Right lung (tissue), 10 donors: ENCODE measurements around the gene PPP1R15B. TPM values are rescaled to one million over a fixed set of nuclear protein-coding genes. Genes with fewer than 3 reads are reported as not detected.

Experiments used
- DNase-seq, 2 donors: peaks; one replicate each; pipeline ENCODE4 v3.0.0-alpha.2; 2013
- long read RNA-seq, 8 donors: transcript quantifications; one replicate each; lab custom pipeline, GENCODE V29; 2026
- polyA plus RNA-seq, 5 donors: library from polyadenylated mRNA; unstranded; fragments of 120-200 nt; gene quantifications; one replicate each; pipeline versions ENCODE4 v1.2.1 to v1.2.3, GENCODE V29; 2013; ENCODE audit warnings: inconsistent platforms in 1 of 5, low replicate concordance in 1 of 5; ENCODE audit not compliant: insufficient read length in 5 of 5, insufficient read depth in 1 of 5

Gene PPP1R15B
- 10 to 100 TPM; 32.8 to 40.3 (median 33.9) TPM for polyA plus RNA-seq
- long read RNA-seq, donor 1, full-length matches to known transcripts: 7 of 27 reads
- long read RNA-seq, donor 1, partial matches to known transcripts: 20 of 27 reads
- long read RNA-seq, donor 1, other reads (novel, unspliced or antisense): 0 of 27 reads
- long read RNA-seq, donor 2, full-length matches to known transcripts: 3 of 3 reads
- long read RNA-seq, donor 2, partial matches to known transcripts: 0 of 3 reads
- long read RNA-seq, donor 2, other reads (novel, unspliced or antisense): 0 of 3 reads
- long read RNA-seq, donor 3, full-length matches to known transcripts: 4 of 4 reads
- long read RNA-seq, donor 3, partial matches to known transcripts: 0 of 4 reads
- long read RNA-seq, donor 3, other reads (novel, unspliced or antisense): 0 of 4 reads
- long read RNA-seq, donor 4, full-length matches to known transcripts: 8 of 8 reads
- long read RNA-seq, donor 4, partial matches to known transcripts: 0 of 8 reads
- long read RNA-seq, donor 4, other reads (novel, unspliced or antisense): 0 of 8 reads
- long read RNA-seq, donor 5, full-length matches to known transcripts: 3 of 3 reads
- long read RNA-seq, donor 5, partial matches to known transcripts: 0 of 3 reads
- long read RNA-seq, donor 5, other reads (novel, unspliced or antisense): 0 of 3 reads
- long read RNA-seq, donor 6, full-length matches to known transcripts: 9 of 9 reads
- long read RNA-seq, donor 6, partial matches to known transcripts: 0 of 9 reads
- long read RNA-seq, donor 6, other reads (novel, unspliced or antisense): 0 of 9 reads
- long read RNA-seq, donor 7, full-length matches to known transcripts: 6 of 35 reads
- long read RNA-seq, donor 7, partial matches to known transcripts: 29 of 35 reads
- long read RNA-seq, donor 7, other reads (novel, unspliced or antisense): 0 of 35 reads
- long read RNA-seq, donor 8, full-length matches to known transcripts: 4 of 4 reads
- long read RNA-seq, donor 8, partial matches to known transcripts: 0 of 4 reads
- long read RNA-seq, donor 8, other reads (novel, unspliced or antisense): 0 of 4 reads

DNA sequence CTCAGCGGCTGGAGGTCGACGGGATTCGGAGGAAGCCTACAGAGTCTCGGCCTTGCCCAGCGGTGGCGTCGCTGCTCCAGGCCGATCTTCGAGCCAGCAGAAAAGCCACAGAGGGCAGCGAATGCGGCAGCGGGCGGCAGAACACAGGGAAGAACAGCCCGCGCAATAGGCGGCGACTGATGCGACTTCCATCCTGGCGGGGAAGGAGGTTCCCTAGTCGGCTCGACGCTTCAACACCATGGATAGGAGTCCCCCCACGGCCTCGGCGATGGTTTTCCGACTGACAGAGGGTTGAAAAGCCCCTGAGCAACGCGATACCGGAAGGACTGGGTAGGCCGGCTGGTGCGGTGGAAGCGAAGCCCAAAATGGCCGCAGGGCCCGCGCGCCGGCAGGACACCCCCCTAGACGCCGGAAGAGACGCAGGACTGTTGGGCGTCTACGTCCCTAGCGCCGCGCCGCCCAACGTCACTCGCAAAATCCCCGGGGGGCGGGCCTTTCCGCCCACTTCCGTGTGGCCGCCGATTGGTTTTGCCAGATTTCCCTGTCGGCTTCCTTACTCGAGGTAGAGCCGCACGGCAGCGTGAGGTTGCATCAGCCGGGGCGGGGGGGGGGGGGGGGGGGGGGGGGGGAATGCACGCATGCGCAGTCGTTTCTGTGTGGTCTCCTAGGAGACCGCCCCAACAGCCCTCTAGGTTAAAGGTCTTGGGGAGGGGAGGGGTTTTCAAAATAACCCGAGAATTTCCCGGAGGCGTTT, at the start of gene PPP1R15B:
TSS of gene PPP1R15B (minus strand) at position 367 of the 754 bp plus-strand sequence. CDS start 406 bp downstream, outside the sequence.
- peak; percentile 99 for DNase-seq

DNA sequence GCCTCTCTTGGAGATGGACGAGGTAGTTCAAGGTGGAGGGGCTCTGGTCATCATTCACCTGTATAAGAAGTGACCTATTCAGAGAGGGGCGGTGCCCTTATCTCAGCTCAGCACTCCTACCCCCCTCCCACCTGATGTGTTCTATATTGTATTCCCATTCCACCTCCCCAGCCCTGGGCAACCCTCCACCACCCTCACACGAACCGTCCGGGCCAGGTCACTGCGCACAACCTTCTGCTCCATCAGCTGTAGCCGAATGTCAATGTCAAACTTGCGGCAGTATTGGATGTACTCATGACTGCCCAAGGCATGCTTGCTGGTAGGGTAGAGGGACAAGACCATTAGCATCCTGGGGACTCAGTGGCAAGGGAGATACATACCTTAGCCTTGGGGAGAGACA, 48.7 kb upstream of the PPP1R15B start:
- no peak for DNase-seq

DNA sequence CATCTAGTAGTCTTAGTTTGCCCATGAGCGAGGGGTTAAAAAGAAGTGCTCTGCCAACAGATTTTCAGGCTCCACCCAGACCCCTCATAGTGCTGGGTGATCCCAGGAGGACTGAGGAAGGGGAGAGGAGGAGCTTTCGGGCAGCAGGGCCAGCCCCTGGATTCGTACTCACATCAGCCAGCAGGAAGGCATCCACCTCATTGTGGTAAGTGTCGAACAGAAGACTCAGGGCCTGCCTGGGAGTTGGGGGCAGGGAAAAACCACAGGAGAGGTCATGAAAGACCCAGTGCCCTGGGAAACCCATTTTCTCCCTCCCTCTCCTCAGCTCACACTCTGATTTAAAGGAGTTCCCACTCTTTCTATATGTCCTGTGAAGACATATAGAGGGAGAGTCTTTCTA, 48.1 kb upstream of the PPP1R15B start:
- no peak for DNase-seq

DNA sequence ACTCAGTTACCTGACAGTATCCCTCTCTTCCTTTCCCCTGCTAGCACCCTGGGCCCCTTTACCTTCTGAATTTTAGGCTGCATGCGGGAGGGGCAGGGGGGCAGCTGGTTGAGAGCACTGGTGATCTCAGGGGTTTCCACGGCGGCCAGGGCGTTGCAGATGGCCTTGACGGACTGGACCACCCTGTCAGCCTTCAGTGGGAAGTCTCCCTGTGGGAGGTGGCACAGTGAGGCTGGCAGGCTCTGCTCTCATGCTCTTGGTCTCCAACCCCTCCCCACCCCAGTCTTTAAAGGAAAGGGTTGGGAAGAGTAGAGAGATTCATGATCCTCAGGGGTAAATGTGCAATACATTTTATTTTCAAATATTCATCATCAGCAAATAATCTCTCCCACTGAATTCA, 46.0 kb upstream of the PPP1R15B start:
- no peak for DNase-seq

DNA sequence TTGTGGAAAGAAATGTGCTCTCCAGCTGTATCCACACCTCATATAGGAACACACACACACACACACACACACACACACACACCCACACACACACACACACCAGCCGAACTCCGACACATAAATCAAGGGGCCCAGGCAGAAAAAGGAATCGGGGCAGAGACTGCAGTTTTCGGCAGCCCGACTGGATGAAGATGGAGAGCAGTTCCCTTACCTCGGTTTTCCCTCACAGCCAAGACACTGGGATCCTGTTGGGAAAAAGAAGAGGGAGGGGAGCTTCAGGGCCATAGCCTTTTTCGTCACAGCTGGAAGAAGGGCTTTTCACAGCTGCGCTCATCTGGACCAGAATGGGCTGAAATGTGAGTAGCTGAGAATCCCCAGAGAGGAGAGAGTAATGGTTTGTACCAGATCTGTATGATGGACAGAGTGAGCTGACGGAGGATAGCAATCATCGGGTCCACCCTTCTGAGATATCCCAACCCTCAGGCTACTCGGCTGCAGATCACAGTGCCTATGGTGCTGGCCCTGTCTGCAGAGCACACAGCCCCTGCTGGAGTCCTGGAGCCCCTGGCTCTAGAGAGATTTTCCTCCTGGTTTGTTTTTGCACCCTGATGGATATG, 45.3 kb upstream of the PPP1R15B start:
- DNase-seq: peak; percentile 51 to 64

DNA sequence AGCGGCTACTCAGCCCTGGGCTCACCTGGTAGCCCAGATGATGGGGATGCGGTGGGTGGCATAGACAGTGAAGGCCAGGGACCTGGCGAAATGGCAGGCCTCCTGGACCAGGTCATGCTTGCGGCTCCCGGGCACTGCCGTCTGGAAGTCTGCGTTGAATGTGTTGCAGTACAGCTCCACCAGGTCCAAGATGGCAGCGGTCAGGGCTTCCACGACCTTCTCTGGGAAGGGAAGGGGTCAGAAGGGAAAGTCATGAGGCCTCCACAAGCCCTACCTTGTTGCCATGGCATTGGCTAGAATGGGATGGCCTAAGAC, 44.2 kb upstream of the PPP1R15B start:
- DNase-seq: no peak

DNA sequence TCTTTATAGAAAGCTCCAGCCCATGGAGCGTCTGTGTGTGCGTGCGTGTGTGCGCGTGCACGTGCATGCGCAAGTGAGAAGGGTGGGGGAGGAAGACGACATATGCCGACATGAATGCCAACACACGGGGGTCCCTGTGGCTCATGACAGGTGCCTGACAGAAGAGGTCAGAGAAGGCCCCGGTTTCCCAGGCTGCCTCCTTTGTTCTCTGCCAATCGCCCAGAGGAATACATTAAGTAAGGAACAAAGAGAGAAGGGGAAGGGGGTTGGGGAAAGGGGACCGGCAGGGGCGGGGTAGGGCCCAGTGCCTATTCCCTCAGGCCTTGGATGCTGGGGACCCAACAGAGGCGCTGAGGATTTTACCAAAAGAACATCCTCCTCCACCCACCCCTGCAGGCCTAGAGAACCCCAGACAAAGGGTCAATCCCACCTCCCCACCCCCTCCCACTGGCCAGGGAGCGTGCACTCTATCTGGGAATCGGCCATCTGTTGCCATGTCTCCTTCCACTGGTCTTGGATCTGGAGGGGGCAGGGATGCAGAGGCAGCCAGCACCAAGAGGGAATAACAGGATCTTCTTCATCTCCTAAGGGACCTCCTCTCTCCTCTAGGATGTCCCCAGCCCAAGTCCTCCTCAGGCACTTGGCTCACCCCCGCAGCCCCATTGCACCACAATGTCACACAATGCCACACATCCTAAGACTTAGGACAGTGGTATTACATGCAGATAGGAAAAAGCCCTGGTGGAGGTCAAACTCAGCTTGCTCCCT, 43.6 kb upstream of the PPP1R15B start:
- DNase-seq: no peak

DNA sequence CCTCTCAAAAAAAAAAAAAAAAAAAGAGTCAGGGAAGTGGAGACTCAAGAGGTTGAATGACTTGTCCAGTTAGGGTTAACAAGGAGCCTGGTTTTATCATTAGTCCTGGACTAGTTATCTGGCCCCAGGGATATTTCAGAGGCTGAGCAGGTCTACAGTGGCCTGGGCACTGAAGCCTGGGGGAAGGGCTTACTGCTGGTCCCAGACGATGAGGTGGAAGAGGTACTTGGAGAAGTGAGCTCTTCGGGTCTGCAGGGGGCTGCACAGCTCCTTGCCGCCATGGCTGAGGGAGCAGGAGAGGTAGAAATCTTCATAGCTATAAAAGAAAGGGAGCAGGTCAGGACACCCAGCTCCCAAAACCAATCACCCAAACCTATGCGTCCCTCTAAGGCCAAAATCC, 42.9 kb upstream of the PPP1R15B start:
- DNase-seq: no peak

DNA sequence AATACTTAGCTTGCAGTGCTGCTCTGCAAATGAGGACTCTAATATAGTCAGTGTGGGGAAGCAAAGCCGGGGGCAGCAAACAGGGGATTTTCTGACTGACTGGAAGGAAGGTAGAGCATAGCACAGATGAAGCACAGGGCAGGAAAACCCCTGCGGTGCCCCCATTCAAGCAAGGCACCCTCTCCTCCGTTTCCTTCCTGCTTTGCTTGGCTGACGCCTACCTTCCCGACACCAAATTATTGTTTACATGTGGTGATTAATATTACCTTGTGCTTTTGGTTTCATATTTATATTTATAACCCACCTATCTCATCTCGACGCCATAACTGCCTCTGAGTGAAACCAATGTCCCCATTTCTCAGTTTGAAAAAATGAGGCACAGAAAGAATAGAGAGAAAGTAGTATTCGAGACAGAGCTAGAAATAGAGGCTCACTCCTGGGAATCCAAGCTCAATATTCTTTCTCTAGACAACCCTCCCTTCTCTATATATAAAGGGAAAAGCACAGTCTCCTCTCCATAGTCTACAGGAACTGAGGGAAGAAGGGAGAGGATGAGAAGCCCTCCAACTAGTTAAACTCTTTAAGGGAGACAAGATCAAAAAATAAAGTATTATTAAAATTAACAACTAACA, 41.6 kb upstream of the PPP1R15B start:
- no peak for DNase-seq

DNA sequence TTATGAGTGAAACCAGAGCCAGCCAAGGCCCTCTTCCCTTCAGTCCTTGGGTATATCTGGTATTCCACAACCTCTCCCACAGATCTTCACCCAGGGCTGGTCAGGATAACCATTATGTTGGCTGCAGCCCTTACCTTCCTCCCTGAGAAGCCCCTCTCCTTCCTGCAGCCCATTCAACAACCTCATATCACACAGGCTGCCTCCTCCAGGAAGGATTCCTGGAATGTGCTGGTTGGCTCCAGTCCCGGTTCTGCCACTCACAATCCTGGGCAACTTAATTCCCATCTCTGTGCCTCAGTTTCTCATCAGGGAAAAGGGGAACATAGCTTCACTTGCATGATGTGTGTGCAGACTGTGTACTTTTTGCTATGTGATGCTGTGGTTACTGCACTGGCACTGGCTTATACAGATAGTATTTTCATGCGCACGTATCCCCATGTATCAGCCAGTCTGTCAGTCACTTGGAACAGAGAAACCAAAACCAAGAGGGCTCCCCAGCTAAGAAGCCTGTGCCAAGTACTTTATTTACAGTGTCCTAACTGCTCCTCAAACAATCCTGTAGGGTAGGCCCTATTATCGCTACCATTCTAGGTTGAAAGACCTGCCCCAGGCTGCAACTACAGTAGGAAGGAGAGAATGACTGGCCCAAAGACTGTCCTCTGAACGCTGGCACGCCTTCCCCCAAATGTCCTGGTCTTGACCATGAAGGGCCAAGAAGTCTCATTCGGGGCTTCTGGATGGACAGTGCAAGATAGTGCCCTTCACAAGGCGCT, 39.9 kb upstream of the PPP1R15B start:
- DNase-seq: no peak

DNA sequence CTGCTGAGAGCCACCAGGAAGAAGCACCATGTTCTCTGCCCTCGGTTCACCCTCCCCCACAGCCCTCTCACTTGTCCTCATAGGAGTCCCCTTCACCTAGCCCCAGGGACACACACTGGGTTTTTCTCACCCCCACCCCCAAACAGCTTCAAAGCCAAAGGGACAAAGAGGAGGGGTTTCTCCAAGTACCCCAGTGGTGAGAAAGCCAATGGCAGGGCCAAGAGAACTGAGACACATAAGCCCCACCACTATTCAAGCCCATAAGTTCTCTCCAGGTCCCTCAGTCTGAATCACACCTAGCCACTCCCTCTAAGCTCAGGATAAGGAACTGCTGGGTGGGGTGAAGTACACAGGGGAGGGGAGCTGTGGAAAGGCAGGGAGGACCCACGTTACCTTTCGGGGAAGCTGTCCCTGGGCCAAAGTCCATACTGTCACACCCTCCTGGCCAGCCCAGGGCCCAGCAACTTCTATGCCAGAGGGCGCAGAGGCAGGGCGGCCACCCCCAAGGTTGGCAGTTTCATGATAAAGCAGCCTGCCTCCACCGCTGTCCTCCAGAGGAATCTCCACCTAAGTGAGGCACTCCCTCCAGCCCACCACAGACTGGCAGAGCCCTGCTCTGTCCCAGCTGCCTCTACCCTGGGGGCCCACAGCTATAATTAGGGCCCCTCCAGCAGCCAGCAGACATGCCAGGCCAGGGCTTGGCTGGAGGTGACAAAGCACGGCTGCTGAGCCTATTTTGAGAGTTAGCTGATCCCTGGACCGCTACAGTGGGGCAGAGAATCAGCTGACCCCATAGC, 39.0 kb upstream of the PPP1R15B start:
- no peak for DNase-seq

DNA sequence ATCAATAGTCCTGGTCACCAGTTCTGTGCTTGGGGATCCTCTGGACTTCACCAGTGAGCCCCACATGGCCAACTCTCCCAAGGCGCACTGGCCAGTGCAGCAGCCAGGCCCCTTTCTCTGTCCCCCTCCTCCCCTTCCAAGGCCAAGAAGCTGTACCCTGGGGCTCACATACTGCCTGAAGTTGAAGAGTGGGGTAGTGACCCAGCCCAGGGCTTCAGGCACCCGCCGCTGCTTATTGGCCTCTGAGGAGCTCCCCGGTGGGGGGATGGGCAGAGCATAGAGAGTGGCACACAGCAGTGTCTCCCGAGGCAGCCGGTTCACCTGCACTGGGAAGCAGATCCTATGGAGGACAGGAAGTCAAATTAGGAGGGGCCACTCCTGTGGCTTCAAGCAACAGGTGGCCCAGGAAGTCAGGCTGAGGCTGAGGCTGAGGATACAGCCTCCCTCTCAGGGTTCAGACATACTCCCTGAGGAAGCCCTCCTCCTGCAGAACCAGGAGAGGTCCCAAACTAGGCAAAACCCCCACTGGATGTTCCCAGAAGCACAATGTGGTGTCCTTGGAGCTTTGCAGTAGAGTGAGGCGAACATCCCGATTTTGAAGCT, 38.2 kb upstream of the PPP1R15B start:
- no peak for DNase-seq

DNA sequence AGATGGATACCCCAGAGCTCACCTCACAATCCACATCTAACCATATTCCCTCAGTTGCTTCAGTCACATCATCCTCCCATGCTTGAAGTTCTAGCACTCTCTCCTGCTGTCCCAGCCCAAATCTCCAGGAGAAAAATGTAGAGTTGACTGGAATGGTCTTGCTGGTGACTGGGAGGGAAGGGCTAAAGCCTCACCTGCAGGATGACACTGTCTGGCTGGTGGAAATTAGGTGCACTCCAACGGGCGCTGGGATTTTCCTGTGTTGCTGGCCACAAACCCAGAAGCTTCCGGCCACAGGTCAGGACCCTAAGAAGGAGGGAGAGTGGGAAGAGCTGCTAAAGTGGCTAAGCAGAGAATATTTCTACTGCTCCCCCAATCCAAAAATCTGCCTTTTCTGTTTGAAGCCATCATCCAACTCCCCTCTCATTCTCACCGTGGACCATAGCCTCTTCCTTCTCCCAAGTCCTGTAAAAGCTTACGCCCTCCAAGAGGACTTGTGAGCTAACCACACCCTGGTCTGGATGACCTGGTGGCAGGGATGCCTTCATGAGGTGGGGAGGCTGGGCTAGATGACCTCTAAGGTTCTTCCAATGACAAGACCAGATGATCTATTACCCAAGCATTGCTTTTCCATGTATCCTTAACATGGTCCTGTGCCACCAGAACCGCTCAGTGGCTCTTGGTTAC, 37.5 kb upstream of the PPP1R15B start:
- DNase-seq: no peak

DNA sequence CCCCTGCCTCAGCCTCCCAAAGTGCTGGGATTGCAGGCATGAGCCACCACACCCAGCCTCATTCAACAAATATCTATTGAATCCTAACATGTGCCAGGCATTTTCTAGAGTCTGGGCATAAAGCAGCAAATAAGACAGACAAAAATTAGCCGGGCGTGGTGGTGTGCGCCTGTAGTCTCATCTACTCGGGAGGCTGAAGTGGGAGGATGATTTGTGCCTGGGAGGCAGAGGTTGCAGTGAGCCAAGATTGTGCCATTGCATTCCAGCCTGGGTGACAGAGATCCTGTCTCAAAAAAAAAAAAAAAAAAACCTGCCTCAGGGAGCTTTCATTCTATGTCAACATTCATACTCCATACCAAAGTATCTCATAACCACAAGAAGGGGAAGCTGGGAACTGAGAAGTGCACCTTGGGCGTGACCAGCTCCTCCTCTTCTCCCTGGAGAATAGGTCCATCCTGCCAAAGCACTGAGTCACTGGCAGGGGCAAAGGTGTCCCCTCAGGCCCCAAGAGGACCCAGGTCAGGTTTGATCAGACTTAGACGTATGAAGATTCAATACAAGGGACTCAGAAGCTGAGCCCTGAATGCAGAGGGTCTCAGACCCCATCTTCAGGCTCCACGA, 36.8 kb upstream of the PPP1R15B start:
- DNase-seq: no peak

DNA sequence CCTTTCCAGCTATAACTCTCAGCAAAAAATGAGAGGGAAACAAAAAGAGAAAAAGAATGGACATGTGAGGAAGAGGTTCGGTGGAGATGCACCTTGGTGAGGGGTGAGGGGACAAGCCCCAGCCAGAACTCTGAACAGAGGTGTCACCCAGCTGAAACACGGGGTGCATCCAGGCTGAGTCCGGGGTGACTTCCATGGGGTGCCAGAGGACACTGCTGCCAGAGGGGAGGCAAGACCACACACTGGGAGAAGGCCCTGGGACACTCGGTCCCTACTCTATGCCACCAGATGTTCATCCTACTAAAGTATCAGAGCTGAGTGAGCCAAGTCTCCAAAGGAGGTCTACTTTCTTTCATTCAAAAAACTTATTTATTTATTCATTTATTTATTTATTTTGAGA, 36.1 kb upstream of the PPP1R15B start:
- no peak for DNase-seq

DNA sequence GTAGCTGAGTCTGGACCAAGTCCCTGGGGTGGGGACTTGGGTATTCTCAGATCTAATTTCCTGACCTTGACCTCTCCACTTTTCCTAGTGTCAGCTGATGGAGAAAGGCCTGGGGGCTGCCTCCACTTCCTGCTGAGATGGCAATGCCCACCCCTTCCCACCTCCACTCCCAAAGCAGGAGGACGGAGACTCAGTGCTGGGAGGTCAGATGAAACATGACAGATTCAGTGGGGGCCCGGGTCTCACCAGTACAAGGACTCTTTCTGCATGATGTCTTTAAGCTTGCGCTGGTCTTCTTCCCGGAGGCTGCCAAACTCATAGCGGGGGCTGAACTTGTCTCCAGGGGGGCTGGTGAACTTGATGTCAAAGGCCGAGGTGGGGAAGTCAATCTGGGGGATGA, 35.6 kb upstream of the PPP1R15B start:
- DNase-seq: no peak
